ENCODE measurements around the gene LEFTY1.

- TF ChIP-seq, protein P1, sequence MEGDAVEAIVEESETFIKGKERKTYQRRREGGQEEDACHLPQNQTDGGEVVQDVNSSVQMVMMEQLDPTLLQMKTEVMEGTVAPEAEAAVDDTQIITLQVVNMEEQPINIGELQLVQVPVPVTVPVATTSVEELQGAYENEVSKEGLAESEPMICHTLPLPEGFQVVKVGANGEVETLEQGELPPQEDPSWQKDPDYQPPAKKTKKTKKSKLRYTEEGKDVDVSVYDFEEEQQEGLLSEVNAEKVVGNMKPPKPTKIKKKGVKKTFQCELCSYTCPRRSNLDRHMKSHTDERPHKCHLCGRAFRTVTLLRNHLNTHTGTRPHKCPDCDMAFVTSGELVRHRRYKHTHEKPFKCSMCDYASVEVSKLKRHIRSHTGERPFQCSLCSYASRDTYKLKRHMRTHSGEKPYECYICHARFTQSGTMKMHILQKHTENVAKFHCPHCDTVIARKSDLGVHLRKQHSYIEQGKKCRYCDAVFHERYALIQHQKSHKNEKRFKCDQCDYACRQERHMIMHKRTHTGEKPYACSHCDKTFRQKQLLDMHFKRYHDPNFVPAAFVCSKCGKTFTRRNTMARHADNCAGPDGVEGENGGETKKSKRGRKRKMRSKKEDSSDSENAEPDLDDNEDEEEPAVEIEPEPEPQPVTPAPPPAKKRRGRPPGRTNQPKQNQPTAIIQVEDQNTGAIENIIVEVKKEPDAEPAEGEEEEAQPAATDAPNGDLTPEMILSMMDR (IDR thresholded peaks at IDR 0.05; ENCODE audit: poor library complexity) = no peak
- TF ChIP-seq EZH2phosphoT487 (IDR thresholded peaks at IDR 0.05; ENCODE audit: low read depth, severe bottlenecking, unreplicated experiment) = no peak
Measured at GRCh38 chr1:225868631-225869330, 20.2 kb downstream of the LEFTY1 start.

All from hepatocyte (in vitro differentiated cells).